OCI-LY1 (cell line): ENCODE results near the gene MSL3B.

Source experiments
- H2AFZ ChIP-seq: fragments of 200-600 bp; sonication (generic), shearing (Covaris generic); 2 replicates; pipeline ENCODE4 v1.6.0; 2014; ENCODE audit warnings: antibody characterized with exemption, mild to moderate bottlenecking, low read length
- H3F3A ChIP-seq: fragments of 200-600 bp; sonication (generic), shearing (Covaris generic); 2 replicates; pipeline ENCODE4 v1.6.0; 2014; ENCODE audit warnings: mild to moderate bottlenecking, antibody characterized with exemption, low read length, moderate library complexity; ENCODE audit not compliant: insufficient read depth
- H3K27ac ChIP-seq: fragments of 200-600 bp; sonication (generic); 2 replicates; pipeline ENCODE4 v1.5.1; 2014; ENCODE audit warnings: low read length, mixed run types, mild to moderate bottlenecking, low read depth; ENCODE audit not compliant: poor library complexity, severe bottlenecking
- H3K27me3 ChIP-seq: fragments of 200-600 bp; sonication (generic); 2 replicates; pipeline ENCODE4 v1.6.0; 2014; ENCODE audit warnings: antibody characterized with exemption, mild to moderate bottlenecking, low read length, moderate library complexity; ENCODE audit not compliant: insufficient read depth
- H3K36me3 ChIP-seq: fragments of 200-600 bp; sonication (generic); 2 replicates; pipeline ENCODE4 v1.6.1; 2014; ENCODE audit warnings: mild to moderate bottlenecking, antibody characterized with exemption, low read length, moderate library complexity, mixed read lengths; ENCODE audit not compliant: insufficient read depth
- H3K4me1 ChIP-seq: fragments of 200-600 bp; sonication (generic); 2 replicates; pipeline ENCODE4 v1.5.1; 2014; ENCODE audit warnings: mild to moderate bottlenecking, low read length, moderate library complexity; ENCODE audit not compliant: insufficient read depth, severe bottlenecking
- H3K4me2 ChIP-seq: fragments of 200-600 bp; sonication (generic), shearing (Covaris generic); 2 replicates; pipeline ENCODE4 v1.6.1; 2014; ENCODE audit warnings: low read length
- H3K4me3 ChIP-seq: fragments of 200-600 bp; sonication (generic); 2 replicates; pipeline ENCODE4 v1.5.1; 2014; ENCODE audit warnings: low read length, low read depth, mild to moderate bottlenecking, mixed read lengths; ENCODE audit not compliant: poor library complexity, severe bottlenecking
- H3K79me2 ChIP-seq: fragments of 200-600 bp; shearing (Covaris generic); 2 replicates; pipeline ENCODE4 v1.6.1; 2016; ENCODE audit warnings: mixed run types, low read length, mixed read lengths; ENCODE audit not compliant: insufficient read depth
- H3K9ac ChIP-seq: fragments of 200-600 bp; sonication (generic), shearing (Covaris generic); 2 replicates; pipeline ENCODE4 v1.6.1; 2014; ENCODE audit warnings: mild to moderate bottlenecking, low read length, mixed read lengths
- H3K9me2 ChIP-seq: fragments of 200-600 bp; sonication (generic), shearing (Covaris generic); 2 replicates; pipeline ENCODE4 v1.6.1; 2014; ENCODE audit warnings: low read depth, mild to moderate bottlenecking, low read length, mixed read lengths
- H3K9me3 ChIP-seq: fragments of 200-600 bp; shearing (Covaris generic); 2 replicates; pipeline ENCODE4 v1.6.1; 2014; ENCODE audit warnings: low read length, mixed read lengths
- H4K20me1 ChIP-seq: fragments of 200-600 bp; sonication (generic), shearing (Covaris generic); 2 replicates; pipeline ENCODE4 v1.6.0; 2016; ENCODE audit warnings: mild to moderate bottlenecking, low read length; ENCODE audit not compliant: insufficient read depth
- EZH2 ChIP-seq: fragments of 200-600 bp; sonication (generic), shearing (Covaris generic); IDR thresholded peaks from 2 replicates; pipeline ENCODE4 v1.8.0; 2017; ENCODE audit warnings: borderline replicate concordance, mixed run types, mild to moderate bottlenecking, antibody characterized with exemption, low read length, moderate library complexity, mixed read lengths
- TF ChIP-seq, protein P1 (sequence below): fragments of 200-600 bp; sonication (generic), shearing (Covaris generic); IDR thresholded peaks from 2 replicates; pipeline ENCODE4 v1.5.1; 2017; ENCODE audit warnings: mild to moderate bottlenecking, antibody characterized with exemption, low read length, moderate library complexity, mixed read lengths

MSL3B gene

GRCh38 chr2:233867993-233868532, at the start of gene MSL3B:
TSS of gene MSL3B (minus strand) at chr2:233868386.
- Histone ChIP-seq H3K9me2 (no peaks in the 10 kb centered on the region), H3K4me3 (no peak within 1 kb of the TSS), H3K79me2 (no peaks in the 10 kb centered on the region), H2AFZ (no peak within 1 kb of the TSS), H3F3A (no peaks in the 10 kb centered on the region), H3K36me3 (no peaks in the 10 kb centered on the region), H3K27me3 (no peaks in the 10 kb centered on the region), H3K27ac (no peak within 1 kb of the TSS), H3K9ac (no peak within 1 kb of the TSS), H3K4me2 (no peak within 1 kb of the TSS), H3K9me3 (no peaks in the 10 kb centered on the region), H4K20me1 (no peaks in the 10 kb centered on the region), H3K4me1 (no peaks in the 10 kb centered on the region)
- no peak for TF ChIP-seq EZH2
- TF ChIP-seq, protein P1, sequence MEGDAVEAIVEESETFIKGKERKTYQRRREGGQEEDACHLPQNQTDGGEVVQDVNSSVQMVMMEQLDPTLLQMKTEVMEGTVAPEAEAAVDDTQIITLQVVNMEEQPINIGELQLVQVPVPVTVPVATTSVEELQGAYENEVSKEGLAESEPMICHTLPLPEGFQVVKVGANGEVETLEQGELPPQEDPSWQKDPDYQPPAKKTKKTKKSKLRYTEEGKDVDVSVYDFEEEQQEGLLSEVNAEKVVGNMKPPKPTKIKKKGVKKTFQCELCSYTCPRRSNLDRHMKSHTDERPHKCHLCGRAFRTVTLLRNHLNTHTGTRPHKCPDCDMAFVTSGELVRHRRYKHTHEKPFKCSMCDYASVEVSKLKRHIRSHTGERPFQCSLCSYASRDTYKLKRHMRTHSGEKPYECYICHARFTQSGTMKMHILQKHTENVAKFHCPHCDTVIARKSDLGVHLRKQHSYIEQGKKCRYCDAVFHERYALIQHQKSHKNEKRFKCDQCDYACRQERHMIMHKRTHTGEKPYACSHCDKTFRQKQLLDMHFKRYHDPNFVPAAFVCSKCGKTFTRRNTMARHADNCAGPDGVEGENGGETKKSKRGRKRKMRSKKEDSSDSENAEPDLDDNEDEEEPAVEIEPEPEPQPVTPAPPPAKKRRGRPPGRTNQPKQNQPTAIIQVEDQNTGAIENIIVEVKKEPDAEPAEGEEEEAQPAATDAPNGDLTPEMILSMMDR = no peak

- no peak within 1 kb of the TSS for H3K4me3 ChIP-seq
- no peaks in the 10 kb centered on the region for H3K79me2 ChIP-seq
- no peaks in the 10 kb centered on the region for H3K9me3 ChIP-seq
- no peak within 1 kb of the TSS for H3K27ac ChIP-seq
- no peaks in the 10 kb centered on the region for H4K20me1 ChIP-seq
- H3K36me3 ChIP-seq = no peaks in the 10 kb centered on the region
- no peak within 1 kb of the TSS for H2AFZ ChIP-seq
- no peak within 1 kb of the TSS for H3K4me2 ChIP-seq
- H3K27me3 ChIP-seq = no peaks in the 10 kb centered on the region; the same call in 1 of the 2 replicates
- no peaks in the 10 kb centered on the region for H3K9me2 ChIP-seq
- no peaks in the 10 kb centered on the region for H3K4me1 ChIP-seq
- TF ChIP-seq EZH2 = no peak
- H3F3A ChIP-seq = no peaks in the 10 kb centered on the region
- H3K9ac ChIP-seq = no peak within 1 kb of the TSS
Measured at GRCh38 chr2:233917116-233917515, 48.9 kb upstream of the MSL3B start, which contains the start of gene TRPM8. TSS of gene TRPM8 (plus strand) at chr2:233917373. CDS start at chr2:233926538, 9,165 bp downstream.

- H3K79me2 ChIP-seq = no peaks in the 10 kb centered on the region
- no peaks in the 10 kb centered on the region for H3K9me2 ChIP-seq
- no peak overlapping the region for H2AFZ ChIP-seq
- H3K4me1 ChIP-seq = no peaks in the 10 kb centered on the region
- H3K27me3 ChIP-seq = no peaks in the 10 kb centered on the region; the same call in 1 of the 2 replicates
- H3K27ac ChIP-seq = no peak overlapping the region
- H3K4me2 ChIP-seq = no peak overlapping the region
- no peaks in the 10 kb centered on the region for H3K36me3 ChIP-seq
- H3K4me3 ChIP-seq = no peak overlapping the region
- H3K9me3 ChIP-seq = no peaks in the 10 kb centered on the region
- H4K20me1 ChIP-seq = no peaks in the 10 kb centered on the region
- TF ChIP-seq, protein P1 = peak; percentile 17; the same call in 1 of the 2 replicates
- TF ChIP-seq EZH2 = no peak
- H3K9ac ChIP-seq = no peak overlapping the region
- H3F3A ChIP-seq = no peaks in the 10 kb centered on the region
Measured at GRCh38 chr2:233915128-233915527, 46.9 kb upstream of the MSL3B start.
